Pons (tissue), 1 donor: ENCODE results near the gene IREB2.

ENCODE experiments used
- DNase-seq: peaks from one replicate; pipeline ENCODE4 v3.0.0-alpha.2; 2016; ENCODE audit warnings: low spot score

IREB2 gene

GRCh38 chr15:78406016-78406585, 31.9 kb upstream of the IREB2 start:
- no peak for DNase-seq

GRCh38 chr15:78407608-78408354, 30.2 kb upstream of the IREB2 start:
- DNase-seq: no peak

GRCh38 chr15:78408355-78408640, 29.7 kb upstream of the IREB2 start:
- DNase-seq: no peak

- DNase-seq: no peak
Observed at GRCh38 chr15:78408961-78409360, 29.1 kb upstream of the IREB2 start.

- no peak for DNase-seq
Observed at GRCh38 chr15:78411061-78411460, 27.0 kb upstream of the IREB2 start.

- no peak for DNase-seq
Observed at GRCh38 chr15:78414621-78415250, 23.3 kb upstream of the IREB2 start.

- DNase-seq: peak; percentile 28
Observed at GRCh38 chr15:78415284-78415683, 22.7 kb upstream of the IREB2 start.

- no peak for DNase-seq
Observed at GRCh38 chr15:78417754-78418630, 20.0 kb upstream of the IREB2 start.

GRCh38 chr15:78418686-78419085, 19.3 kb upstream of the IREB2 start:
- DNase-seq: no peak

- no peak for DNase-seq
Observed at GRCh38 chr15:78419367-78419766, 18.6 kb upstream of the IREB2 start.

- DNase-seq: no peak
Observed at GRCh38 chr15:78420220-78420619, 17.8 kb upstream of the IREB2 start.

GRCh38 chr15:78420766-78421165, 17.2 kb upstream of the IREB2 start:
- no peak for DNase-seq

- DNase-seq: no peak
Observed at GRCh38 chr15:78421238-78421965, 16.6 kb upstream of the IREB2 start.

GRCh38 chr15:78422571-78423340, 15.3 kb upstream of the IREB2 start:
- DNase-seq: peak; percentile 68

GRCh38 chr15:78424673-78425072, 13.3 kb upstream of the IREB2 start:
- no peak for DNase-seq

- DNase-seq: no peak
Observed at GRCh38 chr15:78425643-78426042, 12.4 kb upstream of the IREB2 start.

GRCh38 chr15:78426300-78426699, 11.7 kb upstream of the IREB2 start:
- no peak for DNase-seq

- DNase-seq: no peak
Observed at GRCh38 chr15:78427953-78428352, 10.1 kb upstream of the IREB2 start.

GRCh38 chr15:78429477-78429876, 8.5 kb upstream of the IREB2 start:
- peak; percentile 54 for DNase-seq

GRCh38 chr15:78431955-78432354, 6.1 kb upstream of the IREB2 start:
- no peak for DNase-seq

GRCh38 chr15:78432664-78433063, 5.4 kb upstream of the IREB2 start:
- no peak for DNase-seq
